Ramos (cell line): ENCODE measurements around the gene VAV2.

Experiments used
- in situ Hi-C: fragments of 300-500 bp; cut with MboI; formaldehyde crosslinking; loops from one replicate; pipeline ENCODE4 v1.14.3; 2022; ENCODE audit warnings: low sequenced_read_pairs; ENCODE audit not compliant: unreplicated experiment

Gene VAV2

GRCh38 chr9:133812941-133813748, 179.0 kb downstream of the VAV2 start:
- in situ Hi-C loops = no loop called here

- in situ Hi-C loops = no loop called here
Measured at GRCh38 chr9:133812077-133812868, 179.9 kb downstream of the VAV2 start.

- in situ Hi-C loops = no loop called here
Measured at GRCh38 chr9:133811471-133811870, 180.7 kb downstream of the VAV2 start.

- in situ Hi-C loops = no loop called here
Measured at GRCh38 chr9:133810556-133811195, 181.4 kb downstream of the VAV2 start.

GRCh38 chr9:133809335-133809734, 182.8 kb downstream of the VAV2 start:
- in situ Hi-C loops = no loop called here

GRCh38 chr9:133807818-133808217, 184.3 kb downstream of the VAV2 start:
- in situ Hi-C loops = no loop called here

- in situ Hi-C loops = no loop called here
Measured at GRCh38 chr9:133807037-133807436, 185.1 kb downstream of the VAV2 start.

GRCh38 chr9:133806623-133807010, 185.5 kb downstream of the VAV2 start:
- in situ Hi-C loops = no loop called here

- in situ Hi-C loops = no loop called here
Measured at GRCh38 chr9:133805876-133806622, 186.1 kb downstream of the VAV2 start.

- in situ Hi-C loops = no loop called here
Measured at GRCh38 chr9:133804199-133804598, 187.9 kb downstream of the VAV2 start.

GRCh38 chr9:133803745-133804144, 188.4 kb downstream of the VAV2 start:
- in situ Hi-C loops = no loop called here

- in situ Hi-C loops = no loop called here
Measured at GRCh38 chr9:133803028-133803585, 189.0 kb downstream of the VAV2 start.

GRCh38 chr9:133801739-133802138, 190.4 kb downstream of the VAV2 start:
- in situ Hi-C loops = no loop called here

GRCh38 chr9:133800266-133800665, 191.9 kb downstream of the VAV2 start:
- in situ Hi-C loops = no loop called here

GRCh38 chr9:133799716-133800115, 192.4 kb downstream of the VAV2 start:
- in situ Hi-C loops = no loop called here

GRCh38 chr9:133799106-133799505, 193.0 kb downstream of the VAV2 start:
- in situ Hi-C loops = no loop called here

GRCh38 chr9:133798160-133798559, 194.0 kb downstream of the VAV2 start:
- in situ Hi-C loops = no loop called here

GRCh38 chr9:133797406-133798105, 194.6 kb downstream of the VAV2 start:
- in situ Hi-C loops = no loop called here

- in situ Hi-C loops = no loop called here
Measured at GRCh38 chr9:133796562-133796961, 195.6 kb downstream of the VAV2 start.
